Kidney epithelial cell (primary cell): ENCODE results near the gene DET1. TPM values are rescaled to one million over a fixed set of nuclear protein-coding genes. Genes with fewer than 3 reads are reported as not detected.
A peak's percentile ranks its signal among the peaks of the same experiment; 100 is the strongest.

Source experiments
- DNase-seq: peaks from one replicate; pipeline ENCODE4 v3.0.0-alpha.2; 2010; ENCODE audit warnings: low read depth
- H3K27me3 ChIP-seq: 2 replicates; pipeline ENCODE4 v1.6.0; 2011; ENCODE audit warnings: low read length; ENCODE audit not compliant: control insufficient read depth, insufficient read depth
- H3K36me3 ChIP-seq: 2 replicates; pipeline ENCODE4 v1.5.1; 2011; ENCODE audit warnings: low read length; ENCODE audit not compliant: control insufficient read depth, insufficient read depth
- H3K4me3 ChIP-seq: 2 replicates; pipeline ENCODE4 v1.5.1; 2011; ENCODE audit warnings: low read depth, mild to moderate bottlenecking, control low read depth, low read length
- total RNA-seq: library from RNA; depleted of rRNA; stranded (reverse); fragments of >200 nt; gene quantifications from 2 replicates; pipeline ENCODE4 v1.2.3, GENCODE V29; 2015
- TF ChIP-seq, protein P1 (sequence below): IDR thresholded peaks from 2 replicates; pipeline ENCODE4 v1.5.1; 2011; ENCODE audit warnings: mild to moderate bottlenecking, moderate library complexity, low read length, control low read depth, inconsistent platforms; ENCODE audit not compliant: insufficient read depth, poor library complexity, severe bottlenecking

DET1 gene
- 5.9 and 6.0 TPM in 2 replicates for total RNA-seq

DNA sequence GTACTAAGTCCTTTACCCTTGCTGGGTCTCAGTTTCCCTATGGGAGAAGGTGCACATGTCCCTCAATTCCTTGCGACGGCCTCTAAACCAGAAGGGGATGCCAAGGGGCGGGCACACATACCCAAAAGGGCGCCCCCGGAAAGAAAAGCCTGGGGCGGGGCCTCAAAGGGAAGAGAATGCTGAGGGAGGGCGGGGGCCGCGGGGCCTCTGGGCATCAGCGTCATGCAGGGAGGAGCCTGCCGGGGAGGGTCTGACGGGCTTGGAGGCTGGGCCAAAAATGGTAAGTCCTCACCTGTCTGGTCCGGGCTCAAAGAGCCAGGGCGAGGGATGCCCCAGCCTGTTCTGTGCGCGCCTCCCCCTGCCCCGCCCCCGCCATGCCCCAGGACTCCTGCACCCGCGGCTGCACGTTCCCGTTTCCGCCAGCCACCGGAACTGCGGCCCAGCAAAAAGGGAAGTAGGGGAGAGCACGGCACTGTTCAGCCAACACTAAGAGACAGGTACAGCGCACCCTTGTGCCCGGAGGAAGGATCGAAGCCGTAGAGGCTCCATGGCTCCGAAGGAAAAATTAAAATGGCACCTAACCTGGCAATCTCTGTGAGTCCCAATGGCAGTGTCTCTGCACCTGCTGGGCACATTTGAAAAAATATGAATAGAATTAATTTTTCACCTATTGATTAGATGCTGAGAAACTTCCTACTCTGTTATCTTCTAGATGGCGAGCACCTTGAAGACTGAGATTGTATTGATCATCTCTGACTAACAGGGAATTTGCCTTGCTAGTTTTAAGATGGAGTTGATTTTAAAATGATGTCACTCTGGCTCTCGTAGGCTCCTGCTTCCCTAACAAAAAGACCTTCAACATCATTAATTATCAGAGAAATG is at the start of gene DET1:
DET1 (minus strand) TSS at position 434 of the 882 bp plus-strand sequence. CDS start 14,976 bp downstream, outside the sequence.
- Histone ChIP-seq H3K36me3 (no peaks in the 10 kb centered on the region), H3K4me3 (peak within 1 kb of the TSS; percentile 79), H3K27me3 (no peaks in the 10 kb centered on the region)
- TF ChIP-seq, protein P1, sequence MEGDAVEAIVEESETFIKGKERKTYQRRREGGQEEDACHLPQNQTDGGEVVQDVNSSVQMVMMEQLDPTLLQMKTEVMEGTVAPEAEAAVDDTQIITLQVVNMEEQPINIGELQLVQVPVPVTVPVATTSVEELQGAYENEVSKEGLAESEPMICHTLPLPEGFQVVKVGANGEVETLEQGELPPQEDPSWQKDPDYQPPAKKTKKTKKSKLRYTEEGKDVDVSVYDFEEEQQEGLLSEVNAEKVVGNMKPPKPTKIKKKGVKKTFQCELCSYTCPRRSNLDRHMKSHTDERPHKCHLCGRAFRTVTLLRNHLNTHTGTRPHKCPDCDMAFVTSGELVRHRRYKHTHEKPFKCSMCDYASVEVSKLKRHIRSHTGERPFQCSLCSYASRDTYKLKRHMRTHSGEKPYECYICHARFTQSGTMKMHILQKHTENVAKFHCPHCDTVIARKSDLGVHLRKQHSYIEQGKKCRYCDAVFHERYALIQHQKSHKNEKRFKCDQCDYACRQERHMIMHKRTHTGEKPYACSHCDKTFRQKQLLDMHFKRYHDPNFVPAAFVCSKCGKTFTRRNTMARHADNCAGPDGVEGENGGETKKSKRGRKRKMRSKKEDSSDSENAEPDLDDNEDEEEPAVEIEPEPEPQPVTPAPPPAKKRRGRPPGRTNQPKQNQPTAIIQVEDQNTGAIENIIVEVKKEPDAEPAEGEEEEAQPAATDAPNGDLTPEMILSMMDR = peak; percentile 85
- DNase-seq = peak; percentile 87

DNA sequence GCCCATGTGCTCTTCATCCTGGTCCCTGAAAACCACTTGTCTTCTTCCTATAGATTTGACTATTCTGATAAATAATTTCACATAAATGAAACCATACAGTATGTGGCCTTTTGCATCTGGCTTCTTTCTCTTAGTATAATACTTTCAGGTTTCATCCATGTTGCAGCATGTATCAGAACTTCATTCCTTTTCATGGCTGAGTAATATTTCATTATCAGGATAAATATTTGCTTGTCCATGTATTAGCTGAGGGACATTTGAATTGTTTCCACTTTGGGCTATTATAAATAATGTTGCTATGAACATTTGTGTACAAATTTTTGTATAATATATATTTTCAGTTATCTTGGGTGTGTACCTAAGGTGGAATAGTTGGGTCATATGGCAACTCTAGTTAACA is 44.9 kb upstream of the DET1 start:
- H3K4me3 ChIP-seq = no peak overlapping the region
- TF ChIP-seq, protein P1 = no peak

DNA sequence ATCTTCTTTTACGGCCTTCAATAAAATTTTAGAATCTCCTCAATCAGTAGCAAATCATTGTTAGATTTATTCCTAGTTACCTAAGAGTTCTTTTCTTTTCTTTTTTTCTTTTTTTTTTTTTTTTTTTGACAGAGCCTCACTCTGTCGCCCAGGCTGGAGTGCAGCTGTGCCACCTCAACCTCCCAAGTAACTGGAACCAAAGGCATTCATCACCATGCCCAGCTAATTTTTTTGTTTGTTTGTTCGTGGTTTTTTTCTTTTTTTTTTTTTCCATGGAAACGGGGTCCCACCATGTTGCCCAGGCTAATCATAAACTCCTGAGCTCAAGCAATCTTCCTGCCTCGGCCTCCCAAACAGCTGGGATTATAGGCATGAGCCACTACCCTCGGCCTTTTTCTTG is 44.3 kb upstream of the DET1 start:
- H3K36me3 ChIP-seq = no peaks in the 10 kb centered on the region
- DNase-seq = no peak
- TF ChIP-seq, protein P1 = no peak

More for the DNA sequence above, 44.9 kb upstream of the DET1 start:
- DNase-seq = no peak
- Histone ChIP-seq H3K36me3 (no peaks in the 10 kb centered on the region), H3K27me3 (no peaks in the 10 kb centered on the region)

DNA sequence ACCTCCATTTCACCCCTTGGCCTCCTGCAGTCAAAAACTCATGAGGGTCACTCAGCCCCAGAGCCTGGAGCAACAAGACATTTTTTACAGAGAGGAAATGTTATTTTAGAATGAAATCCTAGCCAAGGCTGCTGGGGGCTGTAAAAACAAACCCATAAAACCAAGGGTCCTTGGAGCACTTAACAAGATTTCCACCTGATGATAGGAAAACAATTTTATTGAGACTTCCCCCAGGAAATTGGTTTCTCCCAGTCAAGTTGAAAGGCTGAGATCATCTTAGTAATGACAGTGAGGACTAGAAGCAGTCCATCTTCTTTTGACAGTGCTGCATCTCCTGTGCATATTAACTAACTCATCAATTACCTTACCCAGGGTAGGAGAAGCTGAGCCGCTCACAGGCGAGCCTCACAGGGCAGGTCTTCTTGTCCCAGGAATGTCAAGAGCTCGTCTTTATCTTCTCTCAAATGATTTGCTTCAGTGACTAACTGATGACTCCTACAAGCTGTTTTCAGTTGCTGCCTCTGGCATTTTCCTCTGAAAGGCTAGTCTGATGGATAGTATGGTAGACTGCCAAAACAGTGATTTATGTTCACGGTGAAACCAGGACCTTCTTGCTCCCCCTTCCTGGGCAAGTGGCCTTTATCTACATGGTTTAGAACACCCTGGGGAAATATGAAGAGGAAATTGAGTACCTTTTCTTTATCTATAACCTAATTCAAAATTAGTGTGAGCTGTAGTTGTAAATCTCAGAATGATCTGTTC is 40.1 kb upstream of the DET1 start:
- TF ChIP-seq, protein P1 = no peak
- H3K27me3 ChIP-seq = no peaks in the 10 kb centered on the region
- H3K36me3 ChIP-seq = no peaks in the 10 kb centered on the region
- DNase-seq = no peak
- H3K4me3 ChIP-seq = no peak overlapping the region

More for the DNA sequence above, 44.3 kb upstream of the DET1 start:
- no peaks in the 10 kb centered on the region for H3K27me3 ChIP-seq
- H3K4me3 ChIP-seq = no peak overlapping the region

DNA sequence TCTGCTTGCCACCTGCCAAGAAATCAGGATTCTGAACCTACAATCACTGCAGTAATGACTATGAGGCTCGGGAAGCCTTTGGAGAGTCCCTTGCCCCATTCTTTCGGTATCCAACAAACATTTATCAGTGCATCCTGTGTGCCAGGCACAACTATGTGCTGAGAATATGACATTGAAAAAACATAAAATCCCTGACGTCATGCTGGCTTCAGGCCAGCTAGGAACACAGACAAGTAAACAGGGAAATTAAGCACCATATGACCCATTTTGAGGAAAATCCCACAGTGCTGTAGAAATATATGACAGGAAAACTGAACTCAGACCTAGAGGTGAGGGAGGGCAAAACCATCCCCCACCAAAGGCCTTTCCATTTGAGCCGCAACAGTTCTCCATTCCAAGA is 34.1 kb upstream of the DET1 start:
- Histone ChIP-seq H3K4me3 (no peak overlapping the region), H3K36me3 (no peaks in the 10 kb centered on the region), H3K27me3 (no peaks in the 10 kb centered on the region)
- TF ChIP-seq, protein P1 = no peak
- no peak for DNase-seq
